Activated B cell treated with CpG ODN at 0.5 μM for 24 hours (primary cell): Measurements from ENCODE around the gene ARHGAP19. TPM values are rescaled to one million over a fixed set of nuclear protein-coding genes. Genes with fewer than 3 reads are reported as not detected.

Source experiments
- ATAC-seq: fragments of 200-7000 bp; cut with Tn5 transposase; one replicate; pipeline ENCODE4 v1.10.0; 2021; ENCODE audit warnings: low read depth, mild to moderate bottlenecking, moderate library complexity
- CTCF ChIA-PET: fragments of 350-600 bp; sonication (Branson Sonifier 250); formaldehyde crosslinking; loops from one replicate; lab custom pipeline; 2021; ENCODE audit warnings: antibody characterized with exemption; lab: Charles Lee
- POLR2A ChIA-PET: fragments of 350-600 bp; sonication (Branson Sonifier 250); formaldehyde crosslinking; loops from one replicate; lab custom pipeline; 2021; ENCODE audit warnings: antibody characterized with exemption; lab: Charles Lee
- DNase-seq: peaks from one replicate; pipeline ENCODE4 v3.0.0; 2022
- H3K27ac Mint-ChIP-seq: one replicate; pipeline ENCODE4 v1.8.0; 2020; ENCODE audit warnings: mixed read lengths
- H3K27me3 Mint-ChIP-seq: one replicate; pipeline ENCODE4 v1.8.0; 2021; ENCODE audit warnings: mixed read lengths
- H3K36me3 Mint-ChIP-seq: one replicate; pipeline ENCODE4 v1.8.0; 2021; ENCODE audit warnings: low read depth, mixed read lengths
- H3K4me1 Mint-ChIP-seq: one replicate; pipeline ENCODE4 v1.8.0; 2021; ENCODE audit warnings: mixed read lengths
- H3K4me3 Mint-ChIP-seq: one replicate; pipeline ENCODE4 v1.8.0; 2020; ENCODE audit warnings: mild to moderate bottlenecking, mixed read lengths
- H3K9me3 Mint-ChIP-seq: one replicate; pipeline ENCODE4 v1.8.0; 2020; ENCODE audit warnings: mixed read lengths
- CTCF ChIP-seq: fragments of 200-600 bp; IDR thresholded peaks from one replicate; pipeline ENCODE4 v1.8.0; 2022; ENCODE audit warnings: antibody characterized with exemption, mild to moderate bottlenecking
- intact Hi-C: fragments of 100-400 bp; cut with micrococcal nuclease; formaldehyde crosslinking; loops from one replicate; pipeline ENCODE4 v1.15.1; 2024
- total RNA-seq: library from RNA; stranded (reverse); gene quantifications from 2 replicates; pipeline ENCODE4 v1.2.3, GENCODE V29; 2022

Gene ARHGAP19
- total RNA-seq, 1 donor from 2014 or later: 14.7 TPM

GRCh38 chr10:97179731-97180362 is 112.6 kb downstream of the ARHGAP19 start:
- Mint-ChIP-seq H3K4me3 (no peak overlapping the region), H3K27ac (no peak overlapping the region), H3K4me1 (peaks cover 4% of the 10 kb centered on the region), H3K9me3 (no peaks in the 10 kb centered on the region), H3K27me3 (peaks cover 36% of the 10 kb centered on the region), H3K36me3 (no peaks in the 10 kb centered on the region)
- intact Hi-C loops: no loop called here
- TF ChIP-seq CTCF: no peak
- ChIA-PET POLR2A (no interaction called here), CTCF (interaction anchor here (0.9 kb wide), 1 partner anchor 17 kb away, joined by 4 read pairs; no protein-coding TSS in a partner anchor)
- DNase-seq (no peak), ATAC-seq (no peak)

- Mint-ChIP-seq H3K27ac (no peak overlapping the region), H3K36me3 (no peaks in the 10 kb centered on the region), H3K4me3 (no peak overlapping the region), H3K9me3 (no peaks in the 10 kb centered on the region), H3K4me1 (peaks cover under 1% of the 10 kb centered on the region), H3K27me3 (peaks cover 31% of the 10 kb centered on the region)
- intact Hi-C loops: no loop called here
- DNase-seq (no peak), ATAC-seq (no peak)
- ChIA-PET CTCF (interaction anchor here (1.4 kb wide), 1 partner anchor 17 kb away, joined by 4 read pairs; no protein-coding TSS in a partner anchor), POLR2A (no interaction called here)
- TF ChIP-seq CTCF: no peak
Measured at GRCh38 chr10:97179311-97179710, 113.1 kb downstream of the ARHGAP19 start.

GRCh38 chr10:97178074-97178473 is 114.4 kb downstream of the ARHGAP19 start:
- peaks cover 19% of the 10 kb centered on the region for H3K27me3 Mint-ChIP-seq

GRCh38 chr10:97176226-97176625 is 116.2 kb downstream of the ARHGAP19 start:
- H3K36me3 Mint-ChIP-seq: no peaks in the 10 kb centered on the region
- ChIA-PET POLR2A (no interaction called here), CTCF (no interaction called here)
- TF ChIP-seq CTCF: no peak
- no peak overlapping the region for H3K27ac Mint-ChIP-seq
- H3K4me1 Mint-ChIP-seq: no peaks in the 10 kb centered on the region
- H3K4me3 Mint-ChIP-seq: no peak overlapping the region
- DNase-seq: no peak
- peaks cover 25% of the 10 kb centered on the region for H3K27me3 Mint-ChIP-seq
- no peaks in the 10 kb centered on the region for H3K9me3 Mint-ChIP-seq
- ATAC-seq: no peak
- intact Hi-C loops: no loop called here

More at GRCh38 chr10:97178074-97178473, 114.4 kb downstream of the ARHGAP19 start:
- Mint-ChIP-seq H3K9me3 (no peaks in the 10 kb centered on the region), H3K4me3 (no peak overlapping the region), H3K36me3 (no peaks in the 10 kb centered on the region), H3K4me1 (no peaks in the 10 kb centered on the region), H3K27ac (no peak overlapping the region)
- POLR2A ChIA-PET: no interaction called here
- no peak for TF ChIP-seq CTCF
- no peak for ATAC-seq
- no peak for DNase-seq
- CTCF ChIA-PET: interaction anchor here (0.7 to 1.4 kb wide), 2 partner anchors 18 to 96 kb away, joined by 3 to 4 read pairs; no protein-coding TSS in a partner anchor
- intact Hi-C loops: no loop called here

- intact Hi-C loops: no loop called here
- no peaks in the 10 kb centered on the region for H3K9me3 Mint-ChIP-seq
- ChIA-PET CTCF (no interaction called here), POLR2A (no interaction called here)
- H3K4me3 Mint-ChIP-seq: no peak overlapping the region
- H3K27ac Mint-ChIP-seq: no peak overlapping the region
- DNase-seq: no peak
- H3K4me1 Mint-ChIP-seq: no peaks in the 10 kb centered on the region
- H3K36me3 Mint-ChIP-seq: no peaks in the 10 kb centered on the region
- ATAC-seq: no peak
- H3K27me3 Mint-ChIP-seq: peaks cover 24% of the 10 kb centered on the region
- TF ChIP-seq CTCF: no peak
Measured at GRCh38 chr10:97175586-97175985, 116.9 kb downstream of the ARHGAP19 start.
